GM19397 (cell line): Measurements from ENCODE around the gene HIVEP2.
A peak's percentile ranks its signal among the peaks of the same experiment; 100 is the strongest.

Experiments
- ATAC-seq: cut with Tn5 transposase; IDR thresholded peaks from one replicate; pipeline ENCODE4 v1.9.1; 2021; ENCODE audit warnings: mild to moderate bottlenecking, moderate library complexity; ENCODE audit not compliant: unreplicated experiment

Gene HIVEP2

DNA sequence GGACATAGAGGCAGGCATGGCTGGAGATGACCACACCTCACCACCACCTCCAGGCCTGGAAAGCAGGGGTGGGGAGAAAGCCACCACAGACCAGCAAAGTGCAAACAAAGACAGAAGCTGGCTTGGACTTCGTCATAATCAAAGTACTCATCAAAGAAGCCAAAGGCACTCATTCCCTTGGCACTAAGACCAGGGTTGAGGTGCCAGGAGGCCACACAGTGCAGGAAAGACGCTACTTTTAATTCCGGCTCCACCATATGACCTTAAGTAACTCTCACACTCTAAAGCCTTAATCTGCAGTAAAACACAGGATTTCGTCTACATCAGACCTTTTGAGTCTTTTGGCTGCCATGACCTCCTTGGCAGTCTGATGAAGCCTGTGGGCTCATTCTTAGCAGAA, 123.1 kb downstream of the HIVEP2 start:
- no peak for ATAC-seq

DNA sequence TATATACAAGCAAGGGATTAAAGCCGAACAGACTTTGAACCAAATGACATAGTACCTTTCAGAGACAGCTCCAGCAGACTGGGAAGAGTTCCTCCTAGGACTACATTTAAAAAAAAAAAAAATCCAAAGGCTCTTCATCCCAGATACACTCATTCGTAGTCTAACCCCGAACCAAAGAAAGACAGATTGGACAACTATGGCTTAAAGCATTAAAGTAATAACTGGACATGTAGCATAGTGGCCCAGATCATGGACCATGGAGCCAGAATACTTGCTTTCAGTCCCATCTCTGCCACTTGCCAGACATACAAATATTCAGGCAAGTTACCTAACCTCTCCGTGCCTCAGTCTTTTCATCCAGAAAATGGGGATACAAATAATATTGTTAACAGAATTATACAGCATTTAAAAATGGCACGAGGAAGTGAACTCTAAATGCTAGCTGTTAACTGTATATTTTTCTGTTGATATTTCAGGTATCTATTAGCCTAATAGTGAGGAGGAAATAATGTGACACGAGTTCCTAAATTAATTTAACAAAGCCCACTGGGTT, 123.7 kb downstream of the HIVEP2 start:
- no peak for ATAC-seq

DNA sequence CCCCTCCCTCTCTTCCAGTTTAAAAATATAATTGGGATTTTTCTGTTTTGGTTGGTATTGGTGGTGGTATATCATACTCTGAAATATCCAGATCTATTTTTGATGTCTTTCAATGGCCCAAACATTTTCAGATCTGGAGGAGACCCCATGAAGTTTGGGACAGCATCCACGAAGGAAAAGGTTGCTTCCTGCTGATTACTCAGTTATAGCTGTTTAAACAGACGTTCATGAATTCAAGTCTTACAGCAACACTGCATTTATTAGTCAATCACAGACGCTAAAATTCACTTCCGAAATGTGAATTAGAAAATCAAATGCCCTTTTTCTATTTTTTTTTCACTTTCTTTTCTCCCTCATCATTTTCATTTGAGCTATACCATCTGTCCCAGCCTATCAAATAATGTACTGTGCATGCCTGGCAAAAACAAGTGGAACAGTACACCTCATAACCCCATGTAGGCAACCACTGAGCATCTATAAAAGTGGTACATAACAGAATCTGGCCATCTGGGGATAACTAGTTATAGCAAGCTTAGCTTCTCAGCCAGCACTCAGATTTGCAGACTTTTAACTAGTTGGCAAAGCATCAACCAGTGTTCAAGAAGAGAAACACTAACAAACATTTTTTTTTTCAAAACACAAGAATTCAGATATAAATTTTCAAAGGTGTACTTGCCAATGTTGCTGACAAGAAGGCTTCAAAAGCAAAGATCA, 124.5 kb downstream of the HIVEP2 start:
- no peak for ATAC-seq

DNA sequence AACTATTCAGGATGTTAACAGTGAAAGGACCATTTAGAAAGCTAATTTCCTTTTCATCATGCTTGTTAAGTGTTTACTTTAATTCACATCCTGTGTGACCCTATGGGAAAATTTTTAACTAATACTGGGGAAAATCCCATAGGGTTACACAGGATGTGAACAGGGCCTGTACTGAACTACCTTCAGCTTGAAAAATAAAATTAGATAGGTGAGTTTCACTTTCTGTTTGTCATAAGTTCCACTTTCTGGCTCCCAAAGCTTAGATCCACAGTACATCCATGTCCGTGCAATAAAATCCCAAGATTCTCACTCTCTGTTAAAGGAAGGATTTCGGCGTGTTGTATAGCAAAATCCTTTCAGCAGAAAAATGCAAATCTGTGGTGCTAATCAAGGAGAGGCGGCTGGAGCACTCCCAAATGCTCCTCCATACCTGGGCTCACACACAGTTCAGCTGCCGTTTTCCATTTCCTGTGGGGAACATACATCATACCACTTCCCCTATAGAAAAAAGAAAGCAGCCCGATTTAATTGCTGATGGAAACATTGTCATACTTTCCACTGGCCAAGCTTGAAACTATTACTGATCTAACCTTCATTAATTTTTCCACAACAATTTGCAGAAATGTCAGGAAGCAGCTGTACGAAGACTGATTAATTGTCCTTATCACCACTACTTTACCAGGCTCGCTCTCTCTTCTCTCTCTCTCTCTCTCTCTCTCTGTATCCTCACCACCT, 125.2 kb downstream of the HIVEP2 start:
- ATAC-seq = peak; percentile 62

DNA sequence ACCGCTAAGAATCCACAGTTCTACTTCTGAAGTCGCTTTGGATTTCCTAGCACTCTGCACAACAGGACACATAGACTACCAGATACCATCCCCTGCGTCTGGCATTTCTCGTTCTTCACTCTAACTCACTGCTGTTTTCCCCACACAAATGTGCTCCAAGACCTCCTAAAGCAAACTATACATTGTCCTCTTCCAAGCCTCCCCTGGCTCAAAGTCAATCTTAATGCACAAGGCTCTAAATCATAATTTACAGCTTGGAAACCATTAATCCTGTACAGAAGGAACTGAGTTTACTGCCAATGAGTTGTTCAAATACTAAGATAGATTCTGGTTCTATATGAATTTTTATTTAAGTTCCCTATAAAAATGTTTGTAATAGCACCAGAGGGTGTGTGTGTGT, 128.5 kb downstream of the HIVEP2 start:
- no peak for ATAC-seq

DNA sequence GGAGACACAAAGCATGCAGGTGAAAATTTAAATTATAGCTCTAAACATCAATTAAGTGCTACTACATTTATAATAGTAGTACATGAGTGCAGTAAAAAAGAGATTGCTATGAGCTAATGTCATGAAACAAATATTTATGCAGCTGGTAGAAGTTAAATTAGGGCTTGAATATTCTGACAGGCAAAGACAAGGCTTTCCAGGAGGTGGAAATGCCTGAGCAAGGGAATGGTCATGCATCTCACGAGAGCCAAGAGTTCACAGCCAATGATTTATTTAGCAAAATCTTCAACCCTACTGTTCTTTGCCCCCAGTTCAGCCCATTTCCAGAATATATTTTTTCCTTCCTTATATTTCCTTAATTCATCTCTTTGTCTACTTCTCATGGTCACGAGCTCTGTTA, 128.9 kb downstream of the HIVEP2 start:
- no peak for ATAC-seq

DNA sequence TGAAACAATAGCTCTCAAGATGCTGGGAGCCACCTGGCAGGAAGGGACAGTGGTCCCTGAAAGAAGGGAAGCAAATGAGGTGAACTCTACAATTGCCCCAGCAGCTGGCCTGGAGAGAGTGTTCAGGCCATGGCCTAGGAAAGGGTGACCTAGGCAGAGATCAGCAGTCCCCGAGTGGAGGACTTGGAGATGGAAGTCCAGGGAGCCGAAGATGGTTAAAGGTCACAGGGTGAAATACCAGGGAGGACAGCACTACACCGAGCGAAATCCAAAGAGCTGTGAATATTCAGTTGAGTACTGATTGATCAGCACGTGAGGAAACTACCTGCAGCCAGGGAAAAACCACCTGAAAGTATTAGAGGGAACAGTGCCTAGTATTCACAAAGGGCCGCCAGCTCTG, 133.1 kb downstream of the HIVEP2 start:
- ATAC-seq = no peak

DNA sequence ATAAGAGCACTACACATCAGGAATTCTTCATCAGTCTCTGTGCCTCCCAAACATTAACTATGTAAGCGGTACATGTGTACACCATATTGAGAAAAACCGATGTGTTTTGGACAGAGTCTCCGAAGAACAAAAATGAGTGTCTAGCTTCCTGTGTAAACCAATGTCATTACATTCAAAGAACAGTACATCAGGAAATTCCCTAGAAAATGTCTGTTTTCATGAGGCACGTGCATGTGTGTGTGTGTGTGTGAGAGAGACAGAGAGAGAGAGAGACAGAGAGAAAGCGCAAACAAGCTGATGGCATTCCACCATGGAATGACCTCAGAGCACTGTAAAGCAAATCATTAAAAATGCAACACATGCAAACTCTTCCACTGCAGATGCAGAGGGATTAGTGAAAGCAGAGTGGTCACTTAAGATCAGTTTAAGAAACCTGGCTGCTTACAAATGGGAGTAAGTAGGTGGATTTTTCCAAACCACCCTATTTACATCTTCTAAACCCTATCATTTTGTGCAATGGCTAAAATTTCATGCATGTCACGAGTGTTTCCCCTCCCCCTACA, 133.9 kb downstream of the HIVEP2 start:
- no peak for ATAC-seq

DNA sequence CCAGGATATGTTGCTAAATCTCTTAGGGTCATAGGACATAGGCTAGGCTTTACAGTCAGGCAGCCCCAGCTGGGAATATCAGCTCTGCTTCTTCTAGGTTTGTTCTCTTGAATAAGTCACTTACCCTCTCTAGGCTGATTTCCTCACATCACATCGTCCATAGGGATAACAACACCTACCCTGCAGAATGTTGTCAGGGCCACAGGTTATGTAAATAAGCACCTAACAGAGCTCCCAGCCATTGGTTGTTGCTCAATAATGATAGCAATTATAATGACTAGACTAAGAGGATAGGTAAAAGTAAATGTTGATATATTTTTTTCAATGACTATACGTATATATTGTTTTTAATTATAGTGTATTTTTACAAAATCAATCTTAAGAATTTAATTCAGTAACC, 135.0 kb downstream of the HIVEP2 start:
- no peak for ATAC-seq

DNA sequence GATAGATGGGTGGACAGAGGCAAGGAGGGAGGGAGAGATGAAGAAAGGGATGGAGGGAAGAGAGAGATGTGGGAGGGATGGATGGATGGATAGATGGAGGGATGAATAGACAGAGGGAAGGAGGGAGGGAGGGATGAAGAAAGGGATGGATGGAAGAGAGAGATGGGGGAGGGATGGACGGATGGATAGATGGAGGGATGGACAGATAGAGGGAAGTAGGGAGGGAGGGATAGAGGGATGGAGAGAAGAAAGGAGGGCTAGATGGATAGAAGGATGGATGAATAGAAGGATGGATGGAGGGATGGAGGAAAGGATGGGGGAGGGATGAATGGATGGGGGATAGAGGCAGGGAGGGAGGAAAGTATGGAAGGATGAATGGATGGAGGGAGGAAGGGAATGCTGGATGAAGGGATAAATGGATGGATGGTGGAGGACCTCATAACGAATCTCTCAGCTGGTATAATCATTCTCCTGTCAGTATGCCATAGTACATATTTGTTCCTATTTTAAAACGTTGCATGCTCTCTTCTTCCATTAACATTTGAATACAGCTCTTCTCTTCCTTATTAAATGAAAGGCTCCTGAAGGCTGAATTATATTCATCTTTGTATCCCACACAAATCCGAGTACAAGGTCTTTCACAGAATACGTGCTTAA, 136.4 kb downstream of the HIVEP2 start:
- ATAC-seq = no peak

DNA sequence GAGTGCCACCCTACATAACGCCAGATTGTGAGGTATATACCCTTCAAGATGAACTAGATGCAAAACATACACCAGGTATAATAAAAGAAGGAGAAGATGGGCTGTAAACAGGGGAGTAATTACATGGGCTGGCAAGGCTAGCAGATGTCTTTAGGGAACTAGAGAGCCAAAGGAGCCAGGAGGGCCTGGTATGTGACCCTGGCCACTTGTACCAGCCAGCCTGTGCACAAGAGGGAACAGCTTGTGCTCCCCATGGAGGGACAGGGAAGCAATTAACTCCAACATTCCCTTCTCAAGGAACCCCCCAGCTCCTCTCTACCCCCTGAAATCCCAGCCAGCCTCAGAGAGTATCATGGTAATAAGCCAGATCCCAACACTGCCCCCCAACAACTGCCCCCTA, 139.9 kb downstream of the HIVEP2 start:
- no peak for ATAC-seq

DNA sequence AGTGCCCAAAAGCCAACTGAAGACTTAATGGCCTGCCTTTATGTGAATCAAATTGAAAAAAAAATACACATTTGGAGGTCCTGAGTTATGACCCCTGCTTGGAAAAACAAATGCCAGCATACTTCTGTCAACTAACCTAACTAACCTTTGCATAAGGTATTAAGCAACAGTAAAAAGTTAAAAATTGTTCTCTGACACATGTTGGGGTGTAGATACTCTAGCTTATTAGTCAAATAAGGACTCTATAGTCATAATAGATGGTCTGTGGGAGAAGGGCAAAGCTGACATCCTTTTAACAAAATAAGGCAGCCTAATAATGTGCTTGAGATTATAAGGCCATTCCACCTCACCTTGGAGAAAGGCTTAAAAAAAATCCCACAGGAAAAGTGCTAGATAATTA, 140.5 kb downstream of the HIVEP2 start:
- no peak for ATAC-seq

DNA sequence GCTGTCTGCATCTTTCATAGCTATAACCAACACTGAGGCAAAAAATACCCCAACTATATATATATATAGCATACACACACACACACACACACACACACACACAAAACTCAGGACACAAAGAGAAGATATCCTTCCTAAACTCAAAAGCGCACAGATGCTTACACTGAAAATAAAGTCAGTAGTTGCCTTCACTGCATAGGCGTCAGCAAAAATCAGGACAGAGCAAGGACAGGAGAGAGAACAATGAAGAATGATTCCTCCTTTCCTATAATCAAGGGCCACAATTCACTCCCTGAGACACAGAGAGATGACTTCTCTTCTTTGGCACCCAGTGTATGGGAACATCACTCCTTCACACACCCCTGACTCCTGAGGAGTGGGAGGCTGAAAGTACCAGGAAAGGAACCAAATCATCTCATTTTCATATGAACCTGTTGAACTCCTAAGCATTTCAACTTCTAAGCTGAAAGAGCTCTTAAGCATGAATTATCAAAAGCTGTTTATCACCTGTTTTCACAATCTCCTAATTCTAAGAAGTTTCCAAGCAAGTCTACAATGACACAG, 141.4 kb downstream of the HIVEP2 start:
- ATAC-seq = no peak

DNA sequence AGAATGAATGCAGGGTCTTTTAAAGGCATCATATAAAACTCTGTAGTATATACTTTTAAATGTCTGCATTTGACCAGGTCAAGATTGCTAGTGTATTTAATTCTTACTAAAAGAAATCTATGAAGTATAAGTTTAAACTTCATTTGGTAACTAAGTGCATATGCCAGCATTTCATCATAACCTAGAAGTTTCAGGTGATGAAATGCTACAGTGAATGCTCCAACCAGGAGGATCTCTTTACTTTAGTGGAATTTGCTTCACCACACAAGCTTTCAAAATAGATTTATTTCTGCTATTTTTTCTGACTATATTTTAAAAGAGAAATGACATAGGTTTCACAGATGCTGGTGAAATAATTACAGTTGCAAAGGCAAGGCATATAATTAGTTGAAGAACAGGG, 141.9 kb downstream of the HIVEP2 start:
- no peak for ATAC-seq

DNA sequence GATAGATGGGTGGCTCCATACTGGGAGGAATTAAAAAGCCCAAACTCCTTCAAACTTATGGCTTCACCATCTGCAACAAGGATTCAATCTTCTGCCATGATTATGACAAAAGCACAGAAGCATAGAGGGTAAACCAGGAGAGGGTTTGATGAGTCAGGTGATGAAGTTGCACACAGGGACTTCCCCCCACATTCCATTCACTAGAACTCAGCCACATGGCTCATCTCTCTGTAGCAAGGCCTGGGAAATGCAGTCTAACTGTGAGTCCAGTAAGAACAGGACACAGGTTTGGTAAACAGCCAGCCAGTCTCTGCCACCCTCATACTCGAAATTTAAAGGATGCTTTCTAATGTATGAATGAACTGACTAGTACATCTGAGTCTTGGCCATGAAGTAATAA, 142.9 kb downstream of the HIVEP2 start:
- ATAC-seq = no peak

DNA sequence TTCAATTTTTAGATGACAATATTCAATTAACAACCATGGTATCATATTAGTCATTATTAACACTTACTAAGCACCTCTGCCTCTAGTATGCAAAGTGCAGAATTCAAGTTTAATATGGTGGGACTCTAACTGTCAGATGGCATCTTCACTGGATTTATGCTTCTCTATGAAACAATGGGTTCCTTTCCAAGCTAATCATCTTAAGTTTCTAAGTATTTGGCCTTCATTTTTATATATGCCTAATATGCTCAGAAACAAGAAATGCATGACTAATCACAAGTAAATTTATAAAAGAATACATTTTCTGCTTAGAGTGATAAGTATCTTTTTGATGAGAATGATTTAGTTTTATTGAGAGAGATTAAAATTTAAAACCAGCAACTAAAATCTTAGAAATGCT, 144.7 kb downstream of the HIVEP2 start:
- ATAC-seq = no peak

DNA sequence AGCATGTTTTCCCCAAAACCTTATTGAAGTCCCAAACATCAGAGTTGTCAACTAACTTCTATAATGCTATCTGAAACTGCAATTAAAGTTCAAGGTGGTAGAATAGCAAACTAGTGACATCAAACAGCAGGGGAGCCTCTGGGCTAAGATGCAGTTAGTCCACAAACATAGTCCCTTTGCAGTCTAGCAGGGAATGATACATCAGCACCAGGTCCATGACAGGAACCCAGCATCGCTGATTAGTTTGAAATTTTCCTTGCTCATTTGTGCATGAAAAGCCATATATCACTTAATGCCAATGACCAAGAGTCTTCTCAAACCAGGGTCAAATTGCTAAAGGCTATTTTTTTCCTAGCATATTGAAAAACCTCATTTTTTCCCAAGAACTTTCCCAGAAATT, 145.3 kb downstream of the HIVEP2 start:
- no peak for ATAC-seq

DNA sequence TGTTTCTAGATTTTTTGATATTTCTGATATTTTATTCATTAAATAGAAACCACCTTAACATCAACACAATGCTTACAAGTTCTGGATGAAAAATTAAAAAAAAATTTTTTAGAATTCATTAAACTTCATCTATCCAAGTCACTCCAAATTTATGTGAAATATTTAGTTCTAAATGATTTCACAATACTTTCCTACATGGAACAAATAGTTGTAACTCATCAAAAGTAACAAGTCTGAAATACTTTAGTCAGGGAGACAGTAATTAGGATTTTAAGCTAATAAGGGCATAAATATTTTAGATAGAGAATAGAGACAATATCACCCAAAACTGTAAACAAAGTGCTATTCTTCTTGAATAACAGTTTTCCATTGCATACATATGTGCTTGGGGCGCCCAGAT, 147.8 kb downstream of the HIVEP2 start:
- ATAC-seq = no peak

DNA sequence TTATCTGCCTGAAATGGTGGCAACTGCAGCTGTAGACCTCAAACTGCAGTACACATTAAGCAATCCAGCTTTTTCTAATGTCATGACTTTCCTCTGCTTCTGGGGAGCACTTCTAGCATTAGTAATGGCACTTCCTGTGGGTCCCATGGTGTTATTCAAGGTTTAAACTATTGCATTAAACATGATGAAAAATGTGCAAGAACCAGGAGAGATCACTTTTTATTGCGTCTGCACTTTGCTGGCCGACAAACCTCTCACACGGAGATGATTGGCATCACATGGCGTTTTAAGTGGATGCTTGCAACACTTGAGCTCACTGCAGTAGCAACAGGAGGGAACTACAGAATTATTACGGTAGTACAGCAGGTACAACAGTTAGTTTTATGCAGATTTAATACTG, 148.4 kb downstream of the HIVEP2 start:
- no peak for ATAC-seq

DNA sequence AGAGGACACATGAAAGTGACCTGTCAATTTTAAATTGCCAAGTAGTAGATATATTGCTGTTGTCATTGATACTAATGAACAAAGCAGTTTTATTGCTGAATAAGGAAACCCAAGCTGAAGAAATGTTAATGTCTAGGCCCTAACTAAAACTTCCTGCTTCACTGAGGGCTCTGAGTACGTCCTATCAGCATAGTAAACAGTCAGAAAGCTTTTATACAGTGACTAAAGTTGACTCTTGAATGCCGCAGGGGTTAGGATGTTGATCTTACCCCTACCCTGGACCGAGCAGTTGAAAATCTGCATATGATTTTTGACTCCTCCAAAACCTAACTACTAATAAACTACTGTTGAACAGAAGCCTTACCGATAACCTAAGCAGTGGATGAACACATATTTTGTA, 149.0 kb downstream of the HIVEP2 start:
- no peak for ATAC-seq

DNA sequence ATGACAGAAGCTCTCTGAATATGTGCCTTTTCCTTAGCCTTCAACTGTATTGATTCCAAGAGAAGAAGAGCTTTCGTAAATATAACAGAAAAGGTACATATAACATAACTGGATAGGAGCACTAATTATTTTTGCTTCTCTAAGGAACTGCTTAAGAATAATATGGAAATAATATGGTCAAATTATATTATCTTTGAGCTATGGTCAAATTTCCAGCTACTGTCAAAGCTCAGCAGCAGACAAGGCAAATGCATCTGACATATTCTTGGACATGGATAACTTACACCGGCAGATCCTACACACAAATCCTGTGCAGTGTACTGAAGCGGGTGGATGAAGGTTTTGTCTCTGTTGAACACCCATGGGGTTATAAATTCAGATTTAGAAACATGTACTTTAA, 150.6 kb downstream of the HIVEP2 start:
- ATAC-seq = no peak
